OCI-M2 (cell line): ENCODE data around the gene ERCC4.

Source experiments
- DNase-seq: peaks from one replicate; lab custom pipeline; 2025; ENCODE audit not compliant: unreplicated experiment; lab: John Stamatoyannopoulos, UW

The ERCC4 gene

GRCh38 chr16:13988038-13988437 lies 68.1 kb downstream of the ERCC4 start:
- no peak for DNase-seq

- DNase-seq = no peak
These were observed 72.4 kb downstream of the ERCC4 start for GRCh38 chr16:13992322-13992721.

GRCh38 chr16:13992976-13993375 lies 73.0 kb downstream of the ERCC4 start:
- DNase-seq = no peak

GRCh38 chr16:13994239-13995106 lies 74.5 kb downstream of the ERCC4 start:
- DNase-seq = no peak

- no peak for DNase-seq
These were observed 75.2 kb downstream of the ERCC4 start for GRCh38 chr16:13995194-13995593.

GRCh38 chr16:13996778-13997288 lies 76.9 kb downstream of the ERCC4 start:
- no peak for DNase-seq

- DNase-seq = no peak
These were observed 77.6 kb downstream of the ERCC4 start for GRCh38 chr16:13997526-13997925.

- DNase-seq = no peak
These were observed 78.0 kb downstream of the ERCC4 start for GRCh38 chr16:13997933-13998332.

GRCh38 chr16:13999071-13999894 lies 79.3 kb downstream of the ERCC4 start:
- DNase-seq = no peak

- no peak for DNase-seq
These were observed 80.0 kb downstream of the ERCC4 start for GRCh38 chr16:13999895-14000425.

- DNase-seq = no peak
These were observed 81.6 kb downstream of the ERCC4 start for GRCh38 chr16:14001521-14001920.
